ENCODE data around the gene PTPN4. TPM values are rescaled to one million over a fixed set of nuclear protein-coding genes. Genes with fewer than 3 reads are reported as not detected.

Gene PTPN4
- total and polyA plus RNA-seq, 2 donors from 2014 or later, result 7.4 to 46.4 TPM

DNA sequence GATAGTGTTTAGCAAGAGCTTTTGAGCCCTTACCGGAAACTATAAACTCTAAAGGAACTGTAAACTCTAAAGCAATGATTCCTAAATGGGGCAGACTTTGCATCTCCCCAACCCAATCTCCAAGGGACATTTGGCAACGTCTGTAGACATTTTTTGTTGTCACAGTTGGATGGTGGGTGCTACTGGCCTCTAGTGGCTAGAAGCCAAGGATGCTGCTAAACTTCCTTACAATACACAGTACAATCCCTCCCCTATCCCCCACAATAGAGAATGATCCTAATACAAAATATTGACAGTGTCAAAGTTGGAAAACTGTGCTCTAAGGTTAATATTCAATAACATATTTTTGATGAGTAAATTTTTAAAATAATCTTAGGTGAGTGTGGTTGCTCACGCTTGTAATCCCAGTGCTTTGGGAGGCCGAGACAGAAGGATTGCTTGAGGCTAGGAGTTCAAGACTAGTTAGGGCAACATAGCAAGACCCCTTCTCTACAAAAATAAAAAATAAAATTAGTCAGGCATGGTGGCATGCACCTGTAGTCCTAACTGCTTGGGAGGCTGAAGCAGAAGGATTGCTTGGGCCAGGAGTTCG is 66.7 kb downstream of the PTPN4 start:
- H3K9me3 ChIP-seq (ENCODE audit: control insufficient read depth in 2 of 3, insufficient read depth in 1 of 3, low read length in 3 of 3), result peaks cover 0 to 5% (median 0%) of the 10 kb centered on the region in 3 donors
- H3K27ac ChIP-seq (ENCODE audit: low read depth in 2 of 2, low read length in 2 of 2), result no peak overlapping the region
- H3K36me3 ChIP-seq (ENCODE audit: control insufficient read depth in 2 of 3, insufficient read depth in 3 of 3, low read length in 3 of 3), result no peaks in the 10 kb centered on the region
- H3K27me3 ChIP-seq (ENCODE audit: control insufficient read depth, insufficient read depth, low read length), result no peaks in the 10 kb centered on the region
- TF ChIP-seq, protein P1, sequence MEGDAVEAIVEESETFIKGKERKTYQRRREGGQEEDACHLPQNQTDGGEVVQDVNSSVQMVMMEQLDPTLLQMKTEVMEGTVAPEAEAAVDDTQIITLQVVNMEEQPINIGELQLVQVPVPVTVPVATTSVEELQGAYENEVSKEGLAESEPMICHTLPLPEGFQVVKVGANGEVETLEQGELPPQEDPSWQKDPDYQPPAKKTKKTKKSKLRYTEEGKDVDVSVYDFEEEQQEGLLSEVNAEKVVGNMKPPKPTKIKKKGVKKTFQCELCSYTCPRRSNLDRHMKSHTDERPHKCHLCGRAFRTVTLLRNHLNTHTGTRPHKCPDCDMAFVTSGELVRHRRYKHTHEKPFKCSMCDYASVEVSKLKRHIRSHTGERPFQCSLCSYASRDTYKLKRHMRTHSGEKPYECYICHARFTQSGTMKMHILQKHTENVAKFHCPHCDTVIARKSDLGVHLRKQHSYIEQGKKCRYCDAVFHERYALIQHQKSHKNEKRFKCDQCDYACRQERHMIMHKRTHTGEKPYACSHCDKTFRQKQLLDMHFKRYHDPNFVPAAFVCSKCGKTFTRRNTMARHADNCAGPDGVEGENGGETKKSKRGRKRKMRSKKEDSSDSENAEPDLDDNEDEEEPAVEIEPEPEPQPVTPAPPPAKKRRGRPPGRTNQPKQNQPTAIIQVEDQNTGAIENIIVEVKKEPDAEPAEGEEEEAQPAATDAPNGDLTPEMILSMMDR (IDR thresholded peaks at IDR 0.05; ENCODE audit: borderline replicate concordance, extremely low read depth, insufficient read depth), result peak; percentile 54
- H3K9ac ChIP-seq (ENCODE audit: low read length in 3 of 3), result no peak overlapping the region
- DNase-seq (peak in 3 of 5 donors; percentile 29 to 43 (median 35)), FAIRE-seq (no peak)
- no peaks in the 10 kb centered on the region for H3K4me1 ChIP-seq (ENCODE audit: control insufficient read depth in 2 of 3, insufficient read depth in 2 of 3, low read depth in 1 of 3, low read length in 3 of 3)
- intact Hi-C loops (cut with DNase I), result no loop called here
- H3K4me3 ChIP-seq (ENCODE audit: low read length in 3 of 3), result no peak overlapping the region

DNA sequence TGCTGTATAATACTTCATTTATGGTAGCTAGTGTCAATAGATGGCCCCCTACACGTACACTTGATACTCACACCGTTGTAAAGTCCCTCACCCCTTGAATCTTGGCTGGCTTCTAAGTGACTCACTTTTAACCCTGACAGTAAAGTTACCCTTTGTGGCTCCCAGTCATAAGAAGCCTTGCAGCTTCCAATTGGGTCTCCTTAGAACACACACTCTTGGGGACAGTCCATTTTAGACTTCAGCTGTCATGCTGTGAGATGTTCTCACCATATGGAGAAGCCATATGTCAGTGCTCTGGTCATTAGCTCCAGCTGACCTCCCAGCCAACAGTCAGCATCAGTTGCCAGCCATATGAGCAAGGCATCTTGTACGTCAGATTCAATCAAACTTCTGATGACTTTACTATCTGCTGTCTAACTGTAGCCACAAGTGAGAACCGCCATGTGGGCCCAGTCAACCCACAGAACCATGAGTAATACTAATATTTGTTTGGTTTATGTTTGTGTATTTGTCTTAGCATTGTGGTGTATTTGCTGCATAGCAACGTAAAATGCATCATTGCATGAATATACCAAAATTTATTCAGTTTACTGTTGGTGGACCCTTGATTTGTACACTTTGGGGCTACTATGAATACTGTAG is 68.3 kb downstream of the PTPN4 start:
- Histone ChIP-seq H3K9me3 (ENCODE audit: control insufficient read depth in 2 of 3, insufficient read depth in 1 of 3, low read length in 3 of 3) (peaks cover 0 to 5% (median 0%) of the 10 kb centered on the region in 3 donors), H3K36me3 (ENCODE audit: control insufficient read depth in 2 of 3, insufficient read depth in 3 of 3, low read length in 3 of 3) (no peaks in the 10 kb centered on the region), H3K27ac (ENCODE audit: low read depth in 2 of 2, low read length in 2 of 2) (no peak overlapping the region), H3K27me3 (ENCODE audit: control insufficient read depth, insufficient read depth, low read length) (no peaks in the 10 kb centered on the region), H3K4me1 (ENCODE audit: control insufficient read depth in 2 of 3, insufficient read depth in 2 of 3, low read depth in 1 of 3, low read length in 3 of 3) (no peaks in the 10 kb centered on the region), H3K9ac (ENCODE audit: low read length in 3 of 3) (no peak overlapping the region), H3K4me3 (ENCODE audit: low read length in 3 of 3) (no peak overlapping the region)
- intact Hi-C loops (cut with DNase I), result no loop called here
- DNase-seq (no peak), FAIRE-seq (no peak)
- TF ChIP-seq, protein P1 (IDR thresholded peaks at IDR 0.05; ENCODE audit: borderline replicate concordance, extremely low read depth, insufficient read depth), result no peak

DNA sequence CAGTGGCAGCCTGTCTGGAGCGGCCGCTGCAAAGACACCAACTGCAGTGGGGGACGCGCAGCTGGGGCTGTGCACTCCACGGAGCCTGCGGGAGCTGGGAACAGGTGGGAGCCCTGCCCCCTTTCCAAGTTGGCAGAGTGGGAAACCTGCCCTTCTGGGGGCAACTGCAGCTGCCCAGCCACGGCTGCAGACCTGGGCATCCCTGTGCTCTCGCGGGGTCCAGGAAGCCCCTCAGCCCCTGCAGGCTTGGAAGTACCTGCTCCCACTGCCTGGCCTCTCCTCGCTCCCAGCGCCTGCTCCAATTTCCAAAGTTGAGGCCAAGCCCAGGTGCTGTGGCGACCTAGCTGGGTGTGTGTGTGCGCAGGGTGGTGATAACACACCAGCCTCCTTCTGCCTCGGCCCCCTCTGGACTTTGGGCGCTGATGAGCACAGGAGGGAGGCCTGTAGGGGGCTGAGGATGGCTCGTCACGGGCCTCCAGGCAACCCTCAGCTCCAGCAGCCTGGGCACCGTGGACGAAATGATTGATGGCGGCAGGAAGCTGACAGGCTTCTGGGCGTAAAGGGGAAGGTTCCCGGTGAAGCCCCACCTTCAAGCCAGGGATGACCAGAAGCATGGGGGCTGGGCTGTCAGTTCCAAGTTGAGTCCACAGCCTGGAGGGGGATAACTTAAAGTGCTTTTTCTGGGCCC is 76.9 kb downstream of the PTPN4 start:
- no peak for FAIRE-seq

More for the DNA sequence above, 76.9 kb downstream of the PTPN4 start:
- Histone ChIP-seq H3K9ac (ENCODE audit: low read length in 3 of 3) (no peak overlapping the region), H3K9me3 (ENCODE audit: control insufficient read depth in 2 of 3, insufficient read depth in 1 of 3, low read length in 3 of 3) (no peaks in the 10 kb centered on the region), H3K36me3 (ENCODE audit: control insufficient read depth in 2 of 3, insufficient read depth in 3 of 3, low read length in 3 of 3) (no peaks in the 10 kb centered on the region), H3K4me1 (ENCODE audit: control insufficient read depth in 2 of 3, insufficient read depth in 2 of 3, low read depth in 1 of 3, low read length in 3 of 3) (no peaks in the 10 kb centered on the region), H3K27ac (ENCODE audit: low read depth in 2 of 2, low read length in 2 of 2) (no peak overlapping the region), H3K27me3 (ENCODE audit: control insufficient read depth, insufficient read depth, low read length) (no peaks in the 10 kb centered on the region), H3K4me3 (ENCODE audit: low read length in 3 of 3) (no peak overlapping the region)
- TF ChIP-seq, protein P1 (IDR thresholded peaks at IDR 0.05; ENCODE audit: borderline replicate concordance, extremely low read depth, insufficient read depth), result no peak
- no peak for DNase-seq
- intact Hi-C loops (cut with DNase I), result no loop called here

Measured in kidney (tissue), 14 donors.